Effector memory CD8-positive, alpha-beta T cell (primary cell): Measurements from ENCODE around the gene CACHD1.

ENCODE experiments used
- ATAC-seq: fragments of 150-1000 bp; cut with Tn5 transposase; replicated peaks from 2 replicates; pipeline ENCODE4 v1.10.0; 2021; ENCODE audit warnings: mild to moderate bottlenecking, moderate library complexity
- DNase-seq, 3 experiments: peaks; one replicate each; pipeline ENCODE4 v3.0.0; 2021
- H3K27ac Mint-ChIP-seq, 2 donors: one replicate each; pipeline ENCODE4 v1.8.0; 2022; ENCODE audit warnings: mild to moderate bottlenecking in 2 of 2, mixed read lengths in 2 of 2, moderate library complexity in 2 of 2
- H3K27me3 Mint-ChIP-seq, 2 donors: one replicate each; pipeline ENCODE4 v1.8.0; 2022; ENCODE audit warnings: mixed read lengths in 2 of 2
- H3K36me3 Mint-ChIP-seq: one replicate; pipeline ENCODE4 v1.8.0; 2022; ENCODE audit warnings: mild to moderate bottlenecking, moderate library complexity, mixed read lengths; ENCODE audit not compliant: insufficient read depth
- H3K4me1 Mint-ChIP-seq, 2 donors: one replicate each; pipeline ENCODE4 v1.8.0; 2022; ENCODE audit warnings: low read depth in 2 of 2, mixed read lengths in 2 of 2
- H3K4me3 Mint-ChIP-seq, 2 donors: one replicate each; pipeline ENCODE4 v1.8.0; 2022; ENCODE audit warnings: mild to moderate bottlenecking in 2 of 2, mixed read lengths in 2 of 2, moderate library complexity in 2 of 2
- H3K9me3 Mint-ChIP-seq, 2 donors: one replicate each; pipeline ENCODE4 v1.8.0; 2022; ENCODE audit warnings: mixed read lengths in 2 of 2

Gene CACHD1

DNA sequence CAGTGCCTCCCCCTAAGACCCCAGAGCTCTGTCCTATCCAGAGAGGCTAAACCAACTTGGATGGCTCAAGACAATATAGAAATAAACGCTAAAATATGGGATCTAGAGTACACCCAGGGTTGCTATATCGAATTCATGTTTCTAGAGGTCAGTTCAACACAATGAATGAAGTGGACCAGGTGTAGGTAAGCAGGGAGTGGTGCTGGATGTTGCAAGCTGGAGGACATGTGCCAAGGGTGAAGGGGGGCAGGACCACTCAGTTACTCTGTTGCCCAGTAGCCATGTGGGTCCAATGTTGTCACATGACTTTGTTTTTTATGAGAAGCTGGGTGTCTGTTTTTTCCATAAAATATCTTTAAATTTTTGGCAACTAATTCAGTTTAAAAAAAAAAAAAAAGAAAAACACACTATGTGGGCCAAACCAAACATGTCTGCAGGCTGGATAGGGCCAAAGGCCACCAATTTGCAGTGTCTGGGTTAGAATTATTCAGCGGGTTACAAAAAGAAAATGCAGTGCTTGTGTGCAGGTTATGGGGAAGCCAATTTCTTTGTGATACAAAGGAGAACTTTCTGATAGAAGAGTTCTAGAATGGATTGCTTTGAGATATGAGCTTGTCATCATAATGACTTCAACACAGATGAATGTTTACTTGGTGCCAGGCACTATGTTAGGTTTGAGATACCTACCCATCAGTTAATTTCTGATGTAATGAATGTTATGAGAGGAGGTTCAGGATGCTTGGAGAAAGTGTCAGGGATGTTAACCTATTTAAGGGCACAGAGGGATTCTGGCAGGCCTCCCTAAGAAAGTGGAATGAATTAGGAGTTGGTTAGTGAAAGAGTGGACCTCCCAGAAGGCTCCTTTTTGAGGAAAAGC is 8.9 kb downstream of the CACHD1 start:
- H3K4me3 Mint-ChIP-seq = no peak overlapping the region
- no peaks in the 10 kb centered on the region for H3K36me3 Mint-ChIP-seq
- no peaks in the 10 kb centered on the region for H3K4me1 Mint-ChIP-seq
- H3K27me3 Mint-ChIP-seq = peaks cover 10 to 35% of the 10 kb centered on the region in 2 donors
- H3K27ac Mint-ChIP-seq = no peak overlapping the region
- no peaks in the 10 kb centered on the region for H3K9me3 Mint-ChIP-seq
- no peak for ATAC-seq
- DNase-seq = no peak

- no peak for ATAC-seq
- peaks cover 13 to 30% of the 10 kb centered on the region in 2 donors for H3K27me3 Mint-ChIP-seq
- H3K27ac Mint-ChIP-seq = no peak overlapping the region
- H3K4me1 Mint-ChIP-seq = no peaks in the 10 kb centered on the region
- no peak overlapping the region for H3K4me3 Mint-ChIP-seq
- no peak for DNase-seq
- H3K9me3 Mint-ChIP-seq = no peaks in the 10 kb centered on the region
- no peaks in the 10 kb centered on the region for H3K36me3 Mint-ChIP-seq
These were observed 9.9 kb downstream of the CACHD1 start for GRCh38 chr1:64479874-64480273.

DNA sequence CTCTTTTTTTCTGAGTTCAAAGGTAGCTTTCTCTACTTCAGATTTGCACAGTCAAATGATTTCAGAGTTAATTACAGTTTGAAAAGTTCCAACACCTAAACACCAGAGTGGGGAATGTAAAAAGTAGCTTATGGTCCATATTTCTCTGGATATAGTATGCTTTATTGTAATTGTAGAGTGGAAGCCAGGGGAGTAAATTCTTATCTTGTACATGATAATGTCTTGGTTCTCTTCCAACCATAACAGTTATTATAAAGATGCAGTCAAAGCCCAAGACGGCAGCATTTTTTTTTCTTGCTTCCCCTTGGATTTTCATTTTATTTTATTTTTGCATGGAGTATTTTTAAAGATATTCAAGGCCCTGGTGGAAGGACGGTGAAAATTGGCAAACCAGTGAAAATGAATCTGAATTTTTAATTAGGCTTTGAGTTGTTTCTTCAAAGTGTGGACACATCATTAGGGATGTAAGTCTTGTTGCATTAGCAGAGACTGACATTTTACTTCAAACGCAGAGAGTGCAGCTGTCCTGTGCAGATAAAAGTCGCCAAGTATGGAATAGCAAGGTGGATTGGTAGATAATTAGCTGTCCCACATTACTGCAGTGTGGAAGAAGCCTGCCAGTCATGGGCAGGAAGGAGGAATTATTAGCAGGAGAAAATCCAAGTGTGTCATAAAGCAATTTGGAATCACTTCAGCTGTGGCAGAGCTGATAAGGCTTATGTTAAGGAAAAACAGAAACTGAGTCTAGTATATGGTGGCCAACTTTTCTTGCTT is 11.3 kb downstream of the CACHD1 start:
- no peak for ATAC-seq
- H3K9me3 Mint-ChIP-seq = no peaks in the 10 kb centered on the region
- no peak overlapping the region for H3K27ac Mint-ChIP-seq
- no peak for DNase-seq
- H3K4me1 Mint-ChIP-seq = no peaks in the 10 kb centered on the region
- H3K27me3 Mint-ChIP-seq = peaks cover 22 to 24% of the 10 kb centered on the region in 2 donors
- H3K4me3 Mint-ChIP-seq = no peak overlapping the region
- no peaks in the 10 kb centered on the region for H3K36me3 Mint-ChIP-seq

- Mint-ChIP-seq H3K27me3 (peaks cover 27 to 28% of the 10 kb centered on the region in 2 donors), H3K4me3 (no peak overlapping the region), H3K36me3 (no peaks in the 10 kb centered on the region), H3K9me3 (no peaks in the 10 kb centered on the region), H3K27ac (no peak overlapping the region), H3K4me1 (no peaks in the 10 kb centered on the region)
- ATAC-seq (no peak), DNase-seq (no peak)
These were observed 12.2 kb downstream of the CACHD1 start for GRCh38 chr1:64482128-64482527.

- H3K9me3 Mint-ChIP-seq = no peaks in the 10 kb centered on the region
- ATAC-seq (no peak), DNase-seq (no peak)
- H3K4me1 Mint-ChIP-seq = no peaks in the 10 kb centered on the region
- no peaks in the 10 kb centered on the region for H3K36me3 Mint-ChIP-seq
- H3K27ac Mint-ChIP-seq = no peak overlapping the region
- peaks cover 28% of the 10 kb centered on the region in 2 donors for H3K27me3 Mint-ChIP-seq
- H3K4me3 Mint-ChIP-seq = no peak overlapping the region
These were observed 12.8 kb downstream of the CACHD1 start for GRCh38 chr1:64482720-64483119.

DNA sequence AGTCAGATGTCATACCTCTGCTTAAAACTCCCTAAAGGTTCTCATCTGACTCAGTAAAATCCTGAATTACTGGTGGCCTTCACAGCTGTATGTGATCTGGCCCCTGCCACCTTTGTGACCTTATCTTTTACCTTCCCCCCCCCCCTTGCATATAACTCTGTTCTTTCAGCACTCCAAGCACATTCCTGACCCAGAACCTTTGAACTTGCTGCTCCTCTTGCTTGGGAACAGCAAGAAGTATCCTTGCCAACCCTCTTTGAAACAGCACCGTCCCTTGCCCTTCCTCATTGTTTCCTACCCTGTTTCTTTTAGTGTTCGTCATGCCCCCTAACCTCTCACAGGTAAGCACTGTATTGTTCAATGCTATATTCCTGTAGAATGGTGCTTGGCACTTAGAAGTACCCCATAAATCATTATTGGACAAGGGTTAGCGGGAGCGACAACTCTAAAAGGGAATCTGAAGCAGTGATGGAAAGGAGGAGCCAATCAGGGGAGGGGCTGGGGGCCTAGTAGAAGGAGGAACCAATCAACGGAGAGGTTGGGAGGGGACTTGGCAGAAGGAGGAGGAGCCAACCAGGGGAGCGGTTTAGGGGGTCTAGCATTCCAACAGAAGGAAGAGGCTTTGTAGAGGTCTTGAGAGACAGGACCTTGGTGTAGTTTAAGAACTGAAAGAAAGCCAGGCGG is 13.9 kb downstream of the CACHD1 start:
- no peaks in the 10 kb centered on the region for H3K36me3 Mint-ChIP-seq
- ATAC-seq = no peak
- no peak overlapping the region for H3K27ac Mint-ChIP-seq
- DNase-seq = no peak
- H3K4me3 Mint-ChIP-seq = no peak overlapping the region
- H3K9me3 Mint-ChIP-seq = no peaks in the 10 kb centered on the region
- H3K4me1 Mint-ChIP-seq = no peaks in the 10 kb centered on the region
- H3K27me3 Mint-ChIP-seq = peaks cover 26 to 29% of the 10 kb centered on the region in 2 donors

- Mint-ChIP-seq H3K9me3 (no peaks in the 10 kb centered on the region), H3K4me3 (no peak overlapping the region), H3K4me1 (no peaks in the 10 kb centered on the region), H3K27ac (no peak overlapping the region), H3K27me3 (peaks cover 31 to 37% of the 10 kb centered on the region in 2 donors), H3K36me3 (no peaks in the 10 kb centered on the region)
- ATAC-seq = no peak
- DNase-seq = no peak
These were observed 14.7 kb downstream of the CACHD1 start for GRCh38 chr1:64484651-64485050.

GRCh38 chr1:64486193-64486592 is 16.3 kb downstream of the CACHD1 start:
- Mint-ChIP-seq H3K27me3 (peaks cover 31 to 37% of the 10 kb centered on the region in 2 donors), H3K4me1 (no peaks in the 10 kb centered on the region), H3K27ac (no peak overlapping the region), H3K4me3 (no peak overlapping the region), H3K36me3 (no peaks in the 10 kb centered on the region), H3K9me3 (no peaks in the 10 kb centered on the region)
- DNase-seq = no peak
- no peak for ATAC-seq

- peaks cover 31 to 37% of the 10 kb centered on the region in 2 donors for H3K27me3 Mint-ChIP-seq
- H3K4me1 Mint-ChIP-seq = no peaks in the 10 kb centered on the region
- no peaks in the 10 kb centered on the region for H3K36me3 Mint-ChIP-seq
- DNase-seq (no peak), ATAC-seq (no peak)
- H3K27ac Mint-ChIP-seq = no peak overlapping the region
- H3K9me3 Mint-ChIP-seq = no peaks in the 10 kb centered on the region
- H3K4me3 Mint-ChIP-seq = no peak overlapping the region
These were observed 17.1 kb downstream of the CACHD1 start for GRCh38 chr1:64487061-64487460.

- Mint-ChIP-seq H3K27ac (no peak overlapping the region), H3K27me3 (peaks cover 34 to 40% of the 10 kb centered on the region in 2 donors), H3K9me3 (no peaks in the 10 kb centered on the region), H3K4me3 (no peak overlapping the region), H3K4me1 (no peaks in the 10 kb centered on the region), H3K36me3 (no peaks in the 10 kb centered on the region)
- ATAC-seq (no peak), DNase-seq (no peak)
These were observed 18.9 kb downstream of the CACHD1 start for GRCh38 chr1:64488862-64489261.

DNA sequence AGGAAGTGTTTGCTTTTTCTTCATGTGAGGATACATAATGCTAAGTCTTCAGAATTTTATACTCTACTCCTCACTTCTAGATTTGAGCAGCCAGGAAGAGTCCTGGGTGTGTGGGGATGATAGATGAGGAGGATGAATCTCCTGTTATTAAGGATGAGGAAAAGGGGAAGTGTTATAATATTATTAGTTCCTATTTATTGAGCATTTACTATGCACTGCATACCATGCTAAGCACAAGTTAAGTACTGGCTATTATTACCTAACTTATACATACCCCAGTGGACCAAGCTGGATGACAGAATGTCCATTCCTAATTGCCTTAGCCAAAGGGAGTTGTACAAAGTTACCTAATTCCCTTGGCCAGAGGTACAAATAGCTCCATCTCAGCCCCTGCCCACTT is 19.8 kb downstream of the CACHD1 start:
- ATAC-seq (no peak), DNase-seq (no peak)
- no peak overlapping the region for H3K4me3 Mint-ChIP-seq
- H3K27ac Mint-ChIP-seq = no peak overlapping the region
- H3K4me1 Mint-ChIP-seq = no peaks in the 10 kb centered on the region
- H3K9me3 Mint-ChIP-seq = no peaks in the 10 kb centered on the region
- H3K36me3 Mint-ChIP-seq = no peaks in the 10 kb centered on the region
- peaks cover 38 to 40% of the 10 kb centered on the region in 2 donors for H3K27me3 Mint-ChIP-seq

- Mint-ChIP-seq H3K27ac (no peak overlapping the region), H3K9me3 (no peaks in the 10 kb centered on the region), H3K36me3 (no peaks in the 10 kb centered on the region), H3K4me1 (no peaks in the 10 kb centered on the region), H3K27me3 (peaks cover 40 to 44% of the 10 kb centered on the region in 2 donors), H3K4me3 (no peak overlapping the region)
- no peak for DNase-seq
- no peak for ATAC-seq
These were observed 20.4 kb downstream of the CACHD1 start for GRCh38 chr1:64490213-64490818.

GRCh38 chr1:64492424-64492823 is 22.5 kb downstream of the CACHD1 start:
- H3K9me3 Mint-ChIP-seq = no peaks in the 10 kb centered on the region
- peaks cover 45 to 52% of the 10 kb centered on the region in 2 donors for H3K27me3 Mint-ChIP-seq
- DNase-seq = no peak

More at GRCh38 chr1:64492424-64492823, 22.5 kb downstream of the CACHD1 start:
- no peaks in the 10 kb centered on the region for H3K4me1 Mint-ChIP-seq
- H3K36me3 Mint-ChIP-seq = no peaks in the 10 kb centered on the region
- H3K4me3 Mint-ChIP-seq = no peak overlapping the region
- H3K27ac Mint-ChIP-seq = no peak overlapping the region
- no peak for ATAC-seq
